Panc1 (cell line): ENCODE data around the gene KIF3B.

Experiments
- POLR2AphosphoS5 ChIP-seq: IDR thresholded peaks from 2 replicates; pipeline ENCODE4 v1.6.1; 2012; ENCODE audit warnings: mild to moderate bottlenecking, low read depth, low read length, moderate library complexity
- TCF7L2 ChIP-seq: IDR thresholded peaks from 2 replicates; pipeline ENCODE4 v1.6.1; 2011; ENCODE audit warnings: mild to moderate bottlenecking, low read depth, low read length, inconsistent platforms
- TF ChIP-seq, protein P1 (sequence below): fragments of 450-650 bp; IDR thresholded peaks from 2 replicates; pipeline ENCODE4 v1.5.1; 2017; ENCODE audit warnings: mild to moderate bottlenecking

DNA sequence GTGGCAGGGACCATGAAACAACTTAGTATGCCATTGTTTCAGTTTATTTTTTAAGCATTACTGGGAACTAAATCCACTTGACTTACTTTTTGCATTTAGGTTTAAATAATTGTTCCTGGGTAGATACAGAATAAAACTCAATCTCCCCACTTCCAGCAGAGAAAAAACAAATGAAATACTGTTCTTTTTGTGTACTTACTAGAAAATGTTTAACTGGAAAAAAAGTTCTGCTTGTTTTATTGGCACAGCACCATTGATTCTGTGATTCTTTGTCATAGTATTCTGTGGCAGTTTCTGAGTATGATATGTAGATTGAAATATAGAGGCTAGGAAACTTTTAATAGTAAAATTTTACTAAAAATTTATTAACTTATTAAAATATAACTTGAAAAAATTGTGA, 90.9 kb downstream of the KIF3B start:
- TF ChIP-seq, protein P1, sequence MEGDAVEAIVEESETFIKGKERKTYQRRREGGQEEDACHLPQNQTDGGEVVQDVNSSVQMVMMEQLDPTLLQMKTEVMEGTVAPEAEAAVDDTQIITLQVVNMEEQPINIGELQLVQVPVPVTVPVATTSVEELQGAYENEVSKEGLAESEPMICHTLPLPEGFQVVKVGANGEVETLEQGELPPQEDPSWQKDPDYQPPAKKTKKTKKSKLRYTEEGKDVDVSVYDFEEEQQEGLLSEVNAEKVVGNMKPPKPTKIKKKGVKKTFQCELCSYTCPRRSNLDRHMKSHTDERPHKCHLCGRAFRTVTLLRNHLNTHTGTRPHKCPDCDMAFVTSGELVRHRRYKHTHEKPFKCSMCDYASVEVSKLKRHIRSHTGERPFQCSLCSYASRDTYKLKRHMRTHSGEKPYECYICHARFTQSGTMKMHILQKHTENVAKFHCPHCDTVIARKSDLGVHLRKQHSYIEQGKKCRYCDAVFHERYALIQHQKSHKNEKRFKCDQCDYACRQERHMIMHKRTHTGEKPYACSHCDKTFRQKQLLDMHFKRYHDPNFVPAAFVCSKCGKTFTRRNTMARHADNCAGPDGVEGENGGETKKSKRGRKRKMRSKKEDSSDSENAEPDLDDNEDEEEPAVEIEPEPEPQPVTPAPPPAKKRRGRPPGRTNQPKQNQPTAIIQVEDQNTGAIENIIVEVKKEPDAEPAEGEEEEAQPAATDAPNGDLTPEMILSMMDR, result no peak
- TF ChIP-seq POLR2AphosphoS5, result no peak
- TF ChIP-seq TCF7L2, result no peak
